Neutrophil (primary cell): ENCODE results near the gene RNF113B.

Experiments used
- H3K27ac ChIP-seq: fragments of 200-600 bp; sonication (generic); 2 replicates; pipeline ENCODE4 v1.5.1; 2016; ENCODE audit warnings: mild to moderate bottlenecking, moderate library complexity
- H3K27me3 ChIP-seq: fragments of 200-600 bp; sonication (generic); 2 replicates; pipeline ENCODE4 v1.6.0; 2016; ENCODE audit warnings: mild to moderate bottlenecking
- H3K36me3 ChIP-seq: fragments of 200-600 bp; sonication (generic); 2 replicates; pipeline ENCODE4 v1.5.1; 2017
- H3K4me1 ChIP-seq, 2 experiments: fragments of 200-600 bp in 1 of 2; sonication (generic) in 1 of 2; 1 replicate in 1 of 2; 2 replicates in 1 of 2; pipeline versions ENCODE4 v1.5.1 to v1.6.1; 2013 to 2016; ENCODE audit warnings: low read depth in 1 of 2, low read length in 1 of 2, mild to moderate bottlenecking in 1 of 2, moderate library complexity in 1 of 2; ENCODE audit not compliant: control insufficient read depth in 1 of 2, insufficient read depth in 1 of 2
- H3K4me3 ChIP-seq, 2 experiments: fragments of 200-600 bp in 1 of 2; sonication (generic) in 1 of 2; 1 replicate in 1 of 2; 2 replicates in 1 of 2; pipeline ENCODE4 v1.5.1; 2013 to 2016; ENCODE audit warnings: low read depth in 1 of 2, low read length in 1 of 2, mild to moderate bottlenecking in 1 of 2, moderate library complexity in 1 of 2
- H3K9me3 ChIP-seq: fragments of 200-600 bp; sonication (generic); 2 replicates; pipeline ENCODE4 v1.5.1; 2016
- TF ChIP-seq, protein P1 (sequence below): fragments of 200-600 bp; sonication (generic); IDR thresholded peaks from 2 replicates; pipeline ENCODE4 v1.5.1; 2016; ENCODE audit warnings: antibody characterized with exemption

The RNF113B gene

DNA sequence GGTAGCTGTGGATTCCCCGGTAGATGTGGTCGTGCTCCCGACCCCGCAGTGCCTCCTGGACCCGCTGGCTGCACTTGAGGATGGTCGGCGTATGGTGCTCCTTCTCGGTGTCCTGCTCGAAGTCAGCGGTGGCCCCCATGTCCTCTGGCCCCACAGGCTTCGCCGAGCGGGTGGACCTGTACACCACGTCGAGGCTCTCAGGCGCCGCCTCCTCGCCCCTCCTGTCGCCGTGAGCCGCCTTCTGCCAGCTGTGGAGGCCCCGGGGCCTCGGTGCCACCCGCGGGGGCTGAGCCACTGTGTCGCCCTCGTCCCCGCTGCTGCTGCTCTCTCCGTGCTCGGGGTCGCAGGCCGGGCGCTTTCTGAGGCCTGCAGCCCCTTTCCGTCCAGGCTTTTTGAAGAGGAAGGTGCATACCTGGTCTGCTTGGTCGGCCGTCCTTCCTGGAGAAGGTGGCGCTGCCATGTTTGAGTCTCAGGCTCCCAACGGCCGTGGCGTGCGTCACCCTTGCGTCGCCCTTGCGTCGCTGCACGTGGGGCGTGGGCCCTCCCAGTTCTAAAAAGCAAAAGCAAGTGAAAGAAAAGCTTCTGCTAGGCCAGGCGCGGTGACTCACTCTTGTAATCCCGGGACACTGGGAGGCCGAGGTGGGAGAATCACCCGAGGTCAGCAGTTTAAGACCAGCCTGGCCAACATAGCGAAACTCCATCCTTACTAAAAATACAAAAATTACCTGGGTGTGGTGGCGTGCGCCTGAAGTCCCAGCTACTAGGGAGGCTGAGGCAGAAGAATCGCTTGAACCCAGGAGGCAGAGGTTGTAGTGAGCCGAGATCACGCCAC is at the start of gene RNF113B:
TSS of gene RNF113B (minus strand) at position 493 of the 832 bp plus-strand sequence. CDS start at position 460, 33 bp downstream.
- no peaks in the 10 kb centered on the region for H3K4me1 ChIP-seq
- no peaks in the 10 kb centered on the region for H3K27me3 ChIP-seq
- H3K27ac ChIP-seq: no peak within 1 kb of the TSS
- TF ChIP-seq, protein P1, sequence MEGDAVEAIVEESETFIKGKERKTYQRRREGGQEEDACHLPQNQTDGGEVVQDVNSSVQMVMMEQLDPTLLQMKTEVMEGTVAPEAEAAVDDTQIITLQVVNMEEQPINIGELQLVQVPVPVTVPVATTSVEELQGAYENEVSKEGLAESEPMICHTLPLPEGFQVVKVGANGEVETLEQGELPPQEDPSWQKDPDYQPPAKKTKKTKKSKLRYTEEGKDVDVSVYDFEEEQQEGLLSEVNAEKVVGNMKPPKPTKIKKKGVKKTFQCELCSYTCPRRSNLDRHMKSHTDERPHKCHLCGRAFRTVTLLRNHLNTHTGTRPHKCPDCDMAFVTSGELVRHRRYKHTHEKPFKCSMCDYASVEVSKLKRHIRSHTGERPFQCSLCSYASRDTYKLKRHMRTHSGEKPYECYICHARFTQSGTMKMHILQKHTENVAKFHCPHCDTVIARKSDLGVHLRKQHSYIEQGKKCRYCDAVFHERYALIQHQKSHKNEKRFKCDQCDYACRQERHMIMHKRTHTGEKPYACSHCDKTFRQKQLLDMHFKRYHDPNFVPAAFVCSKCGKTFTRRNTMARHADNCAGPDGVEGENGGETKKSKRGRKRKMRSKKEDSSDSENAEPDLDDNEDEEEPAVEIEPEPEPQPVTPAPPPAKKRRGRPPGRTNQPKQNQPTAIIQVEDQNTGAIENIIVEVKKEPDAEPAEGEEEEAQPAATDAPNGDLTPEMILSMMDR: no peak
- no peak within 1 kb of the TSS for H3K4me3 ChIP-seq
- no peaks in the 10 kb centered on the region for H3K36me3 ChIP-seq
- no peaks in the 10 kb centered on the region for H3K9me3 ChIP-seq

DNA sequence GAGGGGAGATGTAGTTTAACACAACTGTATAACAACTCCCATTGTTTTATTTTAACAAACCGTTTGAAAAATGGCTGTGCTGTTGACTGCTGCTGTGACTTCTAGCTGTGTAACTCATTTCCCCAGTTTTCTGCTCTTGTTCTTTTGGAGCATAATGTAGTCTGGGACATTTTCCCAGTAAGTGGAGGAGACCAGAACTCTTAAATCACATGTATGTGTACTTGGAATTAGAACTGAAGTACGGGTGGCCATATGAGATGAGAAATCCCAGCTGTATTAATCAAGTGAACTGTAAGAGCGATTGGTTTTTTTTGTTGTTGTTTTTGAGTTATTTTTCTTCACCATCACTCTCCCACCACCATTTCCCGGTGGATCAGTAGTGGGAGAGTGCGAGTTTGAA is 49.4 kb upstream of the RNF113B start:
- no peak overlapping the region for H3K27ac ChIP-seq
- TF ChIP-seq, protein P1: no peak
- H3K4me3 ChIP-seq: no peak overlapping the region
- H3K4me1 ChIP-seq: no peaks in the 10 kb centered on the region
- H3K36me3 ChIP-seq: no peaks in the 10 kb centered on the region
- no peaks in the 10 kb centered on the region for H3K9me3 ChIP-seq
- no peaks in the 10 kb centered on the region for H3K27me3 ChIP-seq

DNA sequence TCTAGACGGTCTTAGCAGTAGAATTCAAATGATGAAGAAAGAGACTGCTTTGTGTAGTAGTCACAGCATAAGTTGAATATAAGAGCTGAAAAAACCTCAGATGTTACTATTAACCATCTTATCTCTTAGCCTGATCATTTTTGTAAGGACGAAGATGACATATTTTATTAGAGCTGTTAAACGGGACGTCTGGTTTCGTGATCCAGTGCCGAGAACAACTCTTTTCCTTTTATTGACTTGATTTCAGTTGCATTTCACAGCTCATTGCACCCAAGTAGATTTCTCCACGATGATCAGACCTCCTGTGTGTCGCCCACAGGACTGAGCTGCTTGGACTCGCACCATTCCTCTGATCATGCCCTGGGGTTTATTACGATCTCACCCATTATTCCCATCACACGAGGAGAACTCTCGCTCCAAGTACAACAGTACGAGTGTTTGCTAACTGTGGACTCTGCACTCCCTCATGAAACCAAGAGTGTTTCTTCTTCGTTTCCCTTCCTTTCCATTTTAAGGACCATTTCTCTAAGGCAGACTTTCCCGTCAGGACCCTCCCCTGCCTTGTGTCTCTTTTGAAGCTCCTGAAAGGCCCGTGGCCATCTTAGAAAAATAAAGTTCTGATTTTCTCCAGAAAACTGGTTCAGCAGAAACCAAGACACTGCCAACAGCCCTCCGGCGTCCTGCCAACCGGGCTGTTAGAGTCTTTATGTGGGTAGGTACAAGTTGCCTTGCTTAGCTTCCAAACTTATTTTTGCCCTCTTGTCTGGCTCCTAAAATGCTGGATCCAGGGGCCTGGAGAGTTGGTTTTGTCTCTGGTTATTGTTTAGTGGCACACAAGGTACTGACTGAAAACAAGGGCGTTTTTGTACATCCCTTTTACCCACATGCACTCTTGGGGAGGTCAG is 48.2 kb upstream of the RNF113B start:
- TF ChIP-seq, protein P1: no peak
- H3K9me3 ChIP-seq: no peaks in the 10 kb centered on the region
- H3K27ac ChIP-seq: no peak overlapping the region
- H3K27me3 ChIP-seq: no peaks in the 10 kb centered on the region
- H3K4me1 ChIP-seq: no peaks in the 10 kb centered on the region
- no peaks in the 10 kb centered on the region for H3K36me3 ChIP-seq
- H3K4me3 ChIP-seq: no peak overlapping the region

DNA sequence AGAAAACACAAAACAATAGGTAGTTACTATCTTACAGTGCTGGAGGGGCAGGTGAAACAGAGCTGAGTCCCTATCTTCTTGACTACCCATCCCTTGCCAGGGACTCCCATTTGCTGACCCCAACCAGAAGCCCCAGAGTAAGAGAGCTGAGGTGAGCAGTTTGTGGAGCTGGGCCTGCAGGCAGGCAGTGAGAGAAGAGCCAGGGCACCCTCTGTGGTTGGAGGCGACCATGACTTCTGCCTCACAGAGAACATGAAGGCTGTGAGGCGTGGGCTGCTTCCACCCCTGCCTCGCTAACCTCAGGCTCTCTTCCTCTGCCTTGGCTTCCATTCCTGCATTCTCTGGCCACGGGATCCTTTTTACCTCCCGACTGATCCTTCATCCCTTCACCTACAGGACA is 47.5 kb upstream of the RNF113B start:
- TF ChIP-seq, protein P1: no peak
- Histone ChIP-seq H3K4me1 (no peaks in the 10 kb centered on the region), H3K4me3 (no peak overlapping the region), H3K27ac (no peak overlapping the region), H3K36me3 (no peaks in the 10 kb centered on the region), H3K27me3 (no peaks in the 10 kb centered on the region), H3K9me3 (no peaks in the 10 kb centered on the region)

DNA sequence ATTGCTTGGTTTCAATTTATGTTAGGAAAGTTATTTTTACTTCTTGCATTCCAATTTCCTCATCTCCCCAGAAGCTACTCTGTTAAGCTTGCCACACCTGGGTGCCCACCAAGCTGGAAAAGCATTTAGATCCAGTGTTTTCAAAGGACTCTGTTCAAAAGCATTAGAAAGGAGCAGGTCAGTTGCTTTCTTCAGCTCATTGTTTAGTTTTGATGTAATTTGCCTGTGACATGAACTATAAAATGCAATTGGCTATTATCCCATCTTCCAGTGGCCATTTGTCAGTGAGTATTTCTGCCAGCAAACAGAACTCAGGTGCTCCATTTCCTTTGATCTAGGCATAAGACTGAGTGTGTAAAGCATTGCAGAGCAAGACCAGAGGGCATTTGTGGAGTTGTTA is 46.7 kb upstream of the RNF113B start:
- no peaks in the 10 kb centered on the region for H3K9me3 ChIP-seq
- no peaks in the 10 kb centered on the region for H3K4me1 ChIP-seq
- TF ChIP-seq, protein P1: no peak
- H3K27me3 ChIP-seq: no peaks in the 10 kb centered on the region
- no peaks in the 10 kb centered on the region for H3K36me3 ChIP-seq
- no peak overlapping the region for H3K4me3 ChIP-seq
- no peak overlapping the region for H3K27ac ChIP-seq
